AG04450 (cell line): ENCODE results near the gene NYAP1. TPM values are rescaled to one million over a fixed set of nuclear protein-coding genes. Genes with fewer than 3 reads are reported as not detected.

Source experiments
- CTCF ChIA-PET: fragments of 300-600, 350-600 bp; formaldehyde crosslinking; extraction: SDS; loops from one replicate; lab custom pipeline; 2022; ENCODE audit warnings: antibody characterized with exemption, inconsistent platforms; lab: Charles Lee
- POLR2A ChIA-PET: fragments of 350-600 bp; formaldehyde crosslinking; extraction: SDS; loops from one replicate; lab custom pipeline; 2021; ENCODE audit warnings: antibody characterized with exemption, inconsistent platforms; lab: Yijun Ruan, JAX
- DNase-seq: peaks from one replicate; pipeline ENCODE4 v3.0.0-alpha.2; 2011; ENCODE audit warnings: low read depth, low spot score
- H3K27ac ChIP-seq: one replicate; pipeline ENCODE4 v1.5.1; 2012; ENCODE audit warnings: low read depth, low read length, control low read depth
- H3K27me3 ChIP-seq: one replicate; pipeline ENCODE4 v1.6.0; 2012; ENCODE audit warnings: low read length; ENCODE audit not compliant: control insufficient read depth, insufficient read depth
- H3K4me3 ChIP-seq: 2 replicates; pipeline ENCODE4 v1.5.1; 2011; ENCODE audit warnings: mild to moderate bottlenecking, low read depth, low read length, control low read depth
- H3K9me3 ChIP-seq: 2 replicates; pipeline ENCODE4 v1.5.1; 2012; ENCODE audit warnings: low read length; ENCODE audit not compliant: control insufficient read depth, insufficient read depth
- CTCF ChIP-seq: IDR thresholded peaks from 2 replicates; pipeline ENCODE4 v1.5.1; 2011; ENCODE audit warnings: low read depth, low read length, control low read depth, inconsistent platforms
- polyA plus RNA-seq: library from polyadenylated mRNA; depleted of rRNA; stranded (reverse); fragments of >200 nt; gene quantifications from 2 replicates; pipeline ENCODE4 v1.2.3, GENCODE V29; 2011

NYAP1 gene
- polyA plus RNA-seq, 1 experiment, result 0.35 TPM

- Histone ChIP-seq H3K27ac (no peak overlapping the region), H3K9me3 (peaks cover 5% of the 10 kb centered on the region; the same call in 1 of the 2 replicates), H3K4me3 (peak overlapping the region; percentile 61), H3K27me3 (no peaks in the 10 kb centered on the region)
- no peak for DNase-seq
- POLR2A ChIA-PET, result interaction anchor here (0.7 kb wide), 1 partner anchor 1881 kb away, joined by 6 read pairs; no protein-coding TSS in a partner anchor
- TF ChIP-seq CTCF, result no peak
- CTCF ChIA-PET, result interaction anchor here (0.7 to 2.3 kb wide), 26 partner anchors 8 to 328 kb away, joined by 3 to 20 read pairs (median 7); partner anchors contain the start of genes FBXO24, LRCH4 and SPACDR
Measured at GRCh38 chr7:100482728-100483089, 1.0 kb upstream of the NYAP1 start.

- CTCF ChIA-PET, result interaction anchor here (0.7 to 2.3 kb wide), 25 partner anchors 9 to 105 kb away, joined by 3 to 20 read pairs (median 7); partner anchors contain the start of genes FBXO24, LRCH4 and SPACDR
- no peak for DNase-seq
- POLR2A ChIA-PET, result interaction anchor here (0.7 kb wide), 1 partner anchor 15 kb away, joined by 4 read pairs; no protein-coding TSS in a partner anchor
Measured at GRCh38 chr7:100483090-100483721, 521 bp upstream of the NYAP1 start.

GRCh38 chr7:100484673-100485045 is 932 bp downstream of the NYAP1 start:
- CTCF ChIA-PET, result interaction anchor here (1.4 kb wide), 1 partner anchor 74 kb away, joined by 3 read pairs; no protein-coding TSS in a partner anchor
- POLR2A ChIA-PET, result no interaction called here
- no peaks in the 10 kb centered on the region for H3K27me3 ChIP-seq
- no peak for TF ChIP-seq CTCF
- no peaks in the 10 kb centered on the region for H3K9me3 ChIP-seq
- DNase-seq, result no peak
- no peak overlapping the region; the same call in 1 of the 2 replicates for H3K4me3 ChIP-seq
- H3K27ac ChIP-seq, result no peak overlapping the region

More at GRCh38 chr7:100483090-100483721, 521 bp upstream of the NYAP1 start:
- no peak overlapping the region for H3K27ac ChIP-seq
- H3K9me3 ChIP-seq, result peaks cover 5% of the 10 kb centered on the region; the same call in 1 of the 2 replicates
- peak; percentile 69 for TF ChIP-seq CTCF
- peak overlapping the region; percentile 61 for H3K4me3 ChIP-seq
- no peaks in the 10 kb centered on the region for H3K27me3 ChIP-seq

GRCh38 chr7:100485471-100485876 is 1.7 kb downstream of the NYAP1 start:
- H3K9me3 ChIP-seq, result no peaks in the 10 kb centered on the region; the same call in 1 of the 2 replicates
- no peak for DNase-seq
- no peaks in the 10 kb centered on the region for H3K27me3 ChIP-seq
- ChIA-PET CTCF (interaction anchor here (1.4 kb wide), 1 partner anchor 74 kb away, joined by 3 read pairs; no protein-coding TSS in a partner anchor), POLR2A (interaction anchor here (0.6 kb wide), 2 partner anchors 93 to 104 kb away, joined by 3 to 6 read pairs; no protein-coding TSS in a partner anchor)
- TF ChIP-seq CTCF, result no peak
- no peak overlapping the region for H3K4me3 ChIP-seq
- H3K27ac ChIP-seq, result no peak overlapping the region

- CTCF ChIA-PET, result interaction anchor here (1.4 kb wide), 1 partner anchor 73 kb away, joined by 3 read pairs; no protein-coding TSS in a partner anchor
- DNase-seq, result no peak
- POLR2A ChIA-PET, result no interaction called here
- Histone ChIP-seq H3K4me3 (no peak overlapping the region), H3K9me3 (no peaks in the 10 kb centered on the region; the same call in 1 of the 2 replicates), H3K27ac (no peak overlapping the region), H3K27me3 (no peaks in the 10 kb centered on the region)
- TF ChIP-seq CTCF, result no peak
Measured at GRCh38 chr7:100486111-100486636, 2.4 kb downstream of the NYAP1 start.
